ENCODE measurements around the gene SF3A1.
A peak's percentile ranks its signal among the peaks of the same experiment; 100 is the strongest.
"Not testable (repeated sequence)": the region's sequence is repeated elsewhere in the genome, so short reads cannot be mapped to it uniquely, and the experiment has no call there.

Gene SF3A1

GRCh38 chr22:30356449-30357235 is at the start of gene SF3A1, which contains the start of gene CCDC157:
TSS of gene SF3A1 (minus strand) at chr22:30356894. CDS start at chr22:30356792, 102 bp downstream.
TSS of gene CCDC157 (plus strand) at chr22:30357007. CDS start at chr22:30366001, 8,994 bp downstream.
- FAIRE-seq, result no peak
- peak; percentile 50 for DNase-seq (ENCODE audit: insufficient read length, low spot score)
- TF ChIP-seq, protein P1, sequence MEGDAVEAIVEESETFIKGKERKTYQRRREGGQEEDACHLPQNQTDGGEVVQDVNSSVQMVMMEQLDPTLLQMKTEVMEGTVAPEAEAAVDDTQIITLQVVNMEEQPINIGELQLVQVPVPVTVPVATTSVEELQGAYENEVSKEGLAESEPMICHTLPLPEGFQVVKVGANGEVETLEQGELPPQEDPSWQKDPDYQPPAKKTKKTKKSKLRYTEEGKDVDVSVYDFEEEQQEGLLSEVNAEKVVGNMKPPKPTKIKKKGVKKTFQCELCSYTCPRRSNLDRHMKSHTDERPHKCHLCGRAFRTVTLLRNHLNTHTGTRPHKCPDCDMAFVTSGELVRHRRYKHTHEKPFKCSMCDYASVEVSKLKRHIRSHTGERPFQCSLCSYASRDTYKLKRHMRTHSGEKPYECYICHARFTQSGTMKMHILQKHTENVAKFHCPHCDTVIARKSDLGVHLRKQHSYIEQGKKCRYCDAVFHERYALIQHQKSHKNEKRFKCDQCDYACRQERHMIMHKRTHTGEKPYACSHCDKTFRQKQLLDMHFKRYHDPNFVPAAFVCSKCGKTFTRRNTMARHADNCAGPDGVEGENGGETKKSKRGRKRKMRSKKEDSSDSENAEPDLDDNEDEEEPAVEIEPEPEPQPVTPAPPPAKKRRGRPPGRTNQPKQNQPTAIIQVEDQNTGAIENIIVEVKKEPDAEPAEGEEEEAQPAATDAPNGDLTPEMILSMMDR (IDR thresholded peaks at IDR 0.05; ENCODE audit: insufficient read depth, missing control alignments), result no peak

- FAIRE-seq, result no peak
- TF ChIP-seq, protein P1 (IDR thresholded peaks at IDR 0.05; ENCODE audit: insufficient read depth, missing control alignments), result no peak
- DNase-seq (ENCODE audit: insufficient read length, low spot score), result no peak
Measured at GRCh38 chr22:30406400-30406799, 49.7 kb upstream of the SF3A1 start.

DNA sequence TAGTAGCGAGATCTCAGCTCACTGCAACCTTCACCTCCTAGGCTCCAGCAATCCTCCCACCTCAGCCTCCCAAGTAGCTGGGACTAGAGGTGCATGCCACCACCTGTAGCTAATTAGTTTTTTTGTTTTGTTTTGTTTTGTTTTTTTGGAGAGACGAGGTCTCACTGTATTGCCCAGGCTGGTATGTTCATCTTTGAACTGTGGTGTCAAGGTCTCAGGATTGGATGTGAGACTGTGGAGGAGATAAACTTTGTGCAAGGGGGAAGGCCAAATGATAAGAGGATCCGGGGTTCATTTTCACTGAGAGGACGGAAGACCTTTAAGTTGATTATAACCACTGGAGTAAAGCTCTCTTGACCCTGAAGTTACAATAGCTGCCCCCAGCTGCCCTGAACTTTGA is 49.0 kb upstream of the SF3A1 start:
- TF ChIP-seq, protein P1 (IDR thresholded peaks at IDR 0.05; ENCODE audit: insufficient read depth, missing control alignments), result no peak
- no peak for FAIRE-seq

GRCh38 chr22:30404307-30404706 is 47.6 kb upstream of the SF3A1 start:
- TF ChIP-seq, protein P1 (IDR thresholded peaks at IDR 0.05; ENCODE audit: insufficient read depth, missing control alignments), result no peak
- no peak for FAIRE-seq
- DNase-seq (ENCODE audit: insufficient read length, low spot score), result no peak

More for the DNA sequence above, 49.0 kb upstream of the SF3A1 start:
- DNase-seq (ENCODE audit: insufficient read length, low spot score), result no peak

DNA sequence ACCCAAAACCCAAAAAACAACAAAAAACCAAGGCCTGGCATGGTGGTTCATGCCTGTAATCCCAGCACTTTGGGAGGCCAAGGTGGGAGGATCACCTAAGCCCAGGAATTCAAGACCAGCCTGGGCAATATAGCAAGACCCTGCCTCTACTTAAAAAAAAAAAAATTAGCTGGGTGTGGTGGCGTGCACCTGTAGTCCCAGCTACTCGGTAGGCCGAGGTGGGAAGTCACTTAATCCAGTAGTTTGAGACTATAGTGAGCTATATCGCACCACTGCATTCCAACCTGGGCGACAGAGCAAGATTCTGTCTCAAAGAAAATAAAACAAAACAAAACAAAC is 46.0 kb upstream of the SF3A1 start:
- not testable (repeated sequence) for DNase-seq (ENCODE audit: insufficient read length, low spot score); FAIRE-seq

DNA sequence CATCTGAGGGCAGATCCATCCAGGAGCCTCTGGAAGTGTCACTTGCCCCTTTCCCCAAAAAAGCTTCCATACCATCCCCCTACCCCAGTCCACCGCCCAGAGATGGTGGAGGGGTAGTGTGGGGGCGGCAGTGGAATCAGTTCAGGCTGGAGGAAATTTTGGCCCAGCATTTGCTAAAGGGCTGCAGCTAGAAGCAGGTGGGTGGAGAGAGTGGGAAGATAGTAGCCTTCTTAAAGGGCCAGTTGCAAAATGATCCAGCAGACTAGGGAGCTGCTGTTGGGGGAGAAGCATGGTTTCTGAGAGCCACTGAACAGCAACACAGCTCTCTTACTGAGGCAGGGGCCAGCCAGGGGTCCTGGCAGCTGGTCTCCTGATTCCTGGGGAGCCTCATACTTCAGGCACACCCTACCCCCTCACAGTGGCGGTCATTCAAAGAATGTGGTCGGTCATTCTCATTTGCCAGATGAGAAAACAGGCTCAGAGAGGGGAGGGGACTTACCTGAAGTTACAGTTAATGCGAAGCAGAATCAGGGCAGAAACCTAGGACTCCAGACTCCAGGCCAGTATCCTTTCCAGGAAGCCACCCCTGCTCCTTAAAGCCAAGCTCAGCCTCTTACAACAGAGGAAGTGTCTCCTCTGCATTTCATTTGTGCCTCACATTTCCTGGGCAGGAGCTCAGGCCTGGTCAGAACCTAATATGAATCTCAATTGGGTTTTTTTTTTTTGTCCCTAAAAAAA is 45.5 kb upstream of the SF3A1 start:
- no peak for DNase-seq (ENCODE audit: insufficient read length, low spot score)
- FAIRE-seq, result no peak
- TF ChIP-seq, protein P1 (IDR thresholded peaks at IDR 0.05; ENCODE audit: insufficient read depth, missing control alignments), result no peak

GRCh38 chr22:30401024-30401423 is 44.3 kb upstream of the SF3A1 start:
- not testable (repeated sequence) for FAIRE-seq; DNase-seq (ENCODE audit: insufficient read length, low spot score)

DNA sequence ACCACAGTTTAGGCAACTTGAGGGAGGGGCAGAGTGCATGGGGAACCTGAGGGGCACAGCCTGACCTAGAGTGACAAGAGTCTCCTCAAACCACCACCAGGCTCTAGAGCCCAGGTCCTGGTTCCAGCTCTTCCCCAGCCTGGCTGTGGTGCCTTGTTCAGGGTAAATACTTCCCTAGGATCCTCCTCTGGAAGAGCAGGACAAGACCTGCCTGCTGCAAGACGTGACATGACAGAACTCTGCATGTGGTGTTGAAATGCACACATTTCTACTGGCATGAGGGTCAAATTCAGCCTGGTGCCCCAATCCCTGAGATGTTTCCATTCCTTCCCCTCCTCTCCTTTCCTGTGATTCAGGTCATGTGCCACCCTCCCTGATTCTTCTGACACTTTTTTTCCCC is 43.5 kb upstream of the SF3A1 start:
- TF ChIP-seq, protein P1 (IDR thresholded peaks at IDR 0.05; ENCODE audit: insufficient read depth, missing control alignments), result no peak
- no peak for DNase-seq (ENCODE audit: insufficient read length, low spot score)
- FAIRE-seq, result no peak
